HG02970 (cell line): ENCODE data around the gene PARD6G.

ENCODE experiments used
- ATAC-seq: cut with Tn5 transposase; IDR thresholded peaks from one replicate; pipeline ENCODE4 v1.9.1; 2021; ENCODE audit warnings: mild to moderate bottlenecking, moderate library complexity, moderate number of reproducible peaks; ENCODE audit not compliant: unreplicated experiment, low FRiP score

PARD6G gene

DNA sequence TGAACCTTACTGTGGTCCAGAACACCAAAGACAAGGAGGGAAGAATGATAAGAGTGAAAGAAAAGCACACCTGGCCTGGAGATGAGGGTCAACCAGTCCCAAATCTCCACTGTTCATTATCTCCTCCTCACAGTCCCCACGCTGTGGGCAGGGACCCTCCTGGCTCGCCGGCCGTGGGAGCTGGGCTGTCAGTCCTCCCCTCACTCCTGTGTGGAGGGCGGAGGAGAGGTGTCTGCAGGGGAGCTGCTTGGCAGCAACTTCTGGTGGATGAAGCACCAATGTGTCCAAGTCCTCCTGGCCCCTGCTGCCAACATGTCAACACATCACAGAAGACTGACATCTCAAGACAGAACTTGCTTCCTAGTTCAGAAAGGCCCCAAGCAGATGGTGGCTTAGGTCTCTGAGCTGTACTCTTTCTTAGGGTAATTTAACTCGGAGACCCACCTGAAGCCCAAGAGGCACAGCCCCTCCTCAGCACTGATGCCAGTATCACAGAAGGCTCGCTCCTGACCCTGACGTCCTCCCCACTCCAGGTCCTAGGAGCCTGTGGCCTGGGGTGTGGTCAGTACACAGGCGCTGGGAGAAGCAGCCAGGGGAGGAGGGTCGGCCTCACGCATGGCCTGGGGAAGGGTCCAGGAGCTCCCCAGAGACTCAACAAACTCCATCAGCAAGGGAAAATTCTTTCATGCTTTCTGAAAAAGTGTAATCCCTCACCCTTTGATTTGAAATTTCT is 54.5 kb downstream of the PARD6G start:
- ATAC-seq, result no peak

DNA sequence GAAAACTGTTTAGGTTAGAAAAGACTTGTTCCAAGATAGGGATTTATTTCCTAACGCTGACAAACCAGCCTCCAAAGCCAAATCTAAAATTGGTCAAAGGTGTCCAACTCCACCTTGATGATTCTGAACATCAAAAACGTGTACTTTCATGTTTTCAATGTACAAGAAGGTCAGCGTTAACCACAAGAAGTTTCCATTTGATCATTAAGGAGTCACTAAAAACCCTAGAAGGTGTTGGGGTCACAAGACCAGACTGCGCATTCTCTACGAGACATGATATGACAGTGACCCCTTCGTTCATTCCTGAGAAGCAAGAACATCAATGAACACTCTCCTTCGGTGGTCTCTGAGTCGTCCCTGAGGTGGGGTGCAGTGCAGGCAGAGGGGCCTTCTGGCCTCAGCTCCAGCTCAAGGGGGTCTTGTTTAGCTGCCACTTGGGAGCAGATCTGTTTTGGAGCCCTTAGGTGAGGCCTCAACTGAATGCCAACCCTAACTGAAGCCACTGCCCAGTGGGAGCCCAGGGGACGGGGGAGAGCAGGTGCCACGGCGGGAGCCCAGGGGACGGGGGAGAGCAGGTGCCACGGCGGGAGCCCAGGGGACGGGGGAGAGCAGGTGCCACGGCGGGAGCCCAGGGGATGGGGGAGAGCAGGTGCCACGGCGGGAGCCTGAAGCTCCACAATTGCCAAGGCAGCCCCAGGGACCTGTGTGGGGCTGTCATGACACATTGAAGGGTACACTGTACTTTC is 55.2 kb downstream of the PARD6G start:
- no peak for ATAC-seq

DNA sequence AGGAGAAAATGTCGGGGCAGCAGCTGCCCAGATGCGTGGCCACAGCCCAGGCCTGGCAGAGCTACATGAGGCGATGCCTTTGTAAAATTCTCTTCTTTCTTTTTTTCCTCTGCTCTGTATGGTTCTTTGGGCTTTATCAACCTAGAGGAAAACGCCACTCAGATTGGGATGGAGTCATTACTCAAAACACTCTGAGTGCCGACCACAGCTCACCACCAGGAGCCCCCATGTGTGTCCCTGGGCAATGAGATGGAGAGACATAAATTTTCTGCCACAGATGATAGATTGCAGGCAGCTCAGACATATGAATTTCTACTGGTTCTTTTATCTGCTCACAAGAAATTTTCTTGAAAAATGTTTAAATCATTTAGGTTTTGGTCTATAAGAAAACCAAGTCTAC is 56.0 kb downstream of the PARD6G start:
- ATAC-seq, result no peak

DNA sequence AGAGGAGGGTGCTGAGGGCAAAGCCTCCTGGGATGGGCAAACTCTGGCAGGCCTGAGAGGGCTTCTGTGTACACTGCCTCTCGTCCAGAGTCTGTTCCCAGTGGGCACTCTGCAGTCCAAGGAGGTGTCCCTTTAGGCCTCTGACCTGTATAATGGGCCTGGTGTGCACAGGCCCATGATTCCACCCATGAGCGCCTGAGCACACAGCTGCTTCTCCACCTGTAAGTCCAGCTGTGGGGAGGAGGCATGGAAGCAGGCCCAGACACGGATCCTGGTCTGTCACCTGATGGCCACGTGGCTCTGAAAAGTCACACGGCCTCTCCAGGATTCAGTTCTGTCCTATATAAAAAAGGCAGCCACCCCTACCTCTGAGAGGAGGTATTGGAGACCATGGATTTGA is 57.0 kb downstream of the PARD6G start:
- ATAC-seq, result no peak

DNA sequence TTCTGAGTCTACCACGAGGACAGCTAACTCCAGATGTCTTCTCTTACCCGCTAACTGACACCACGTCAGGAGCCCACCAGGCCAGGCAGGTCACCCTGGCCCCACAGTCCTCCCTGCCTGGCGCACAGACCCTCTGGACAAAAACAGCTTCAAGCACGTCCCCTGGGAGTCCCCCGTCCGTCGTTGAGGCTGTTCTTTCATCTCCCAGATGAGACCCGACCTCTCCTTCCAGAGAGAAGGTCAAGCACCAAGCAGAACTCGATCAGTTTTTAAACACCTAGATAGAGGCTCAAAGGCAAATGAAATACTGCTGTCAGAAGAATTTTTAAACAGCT is 57.8 kb downstream of the PARD6G start:
- ATAC-seq, result no peak

DNA sequence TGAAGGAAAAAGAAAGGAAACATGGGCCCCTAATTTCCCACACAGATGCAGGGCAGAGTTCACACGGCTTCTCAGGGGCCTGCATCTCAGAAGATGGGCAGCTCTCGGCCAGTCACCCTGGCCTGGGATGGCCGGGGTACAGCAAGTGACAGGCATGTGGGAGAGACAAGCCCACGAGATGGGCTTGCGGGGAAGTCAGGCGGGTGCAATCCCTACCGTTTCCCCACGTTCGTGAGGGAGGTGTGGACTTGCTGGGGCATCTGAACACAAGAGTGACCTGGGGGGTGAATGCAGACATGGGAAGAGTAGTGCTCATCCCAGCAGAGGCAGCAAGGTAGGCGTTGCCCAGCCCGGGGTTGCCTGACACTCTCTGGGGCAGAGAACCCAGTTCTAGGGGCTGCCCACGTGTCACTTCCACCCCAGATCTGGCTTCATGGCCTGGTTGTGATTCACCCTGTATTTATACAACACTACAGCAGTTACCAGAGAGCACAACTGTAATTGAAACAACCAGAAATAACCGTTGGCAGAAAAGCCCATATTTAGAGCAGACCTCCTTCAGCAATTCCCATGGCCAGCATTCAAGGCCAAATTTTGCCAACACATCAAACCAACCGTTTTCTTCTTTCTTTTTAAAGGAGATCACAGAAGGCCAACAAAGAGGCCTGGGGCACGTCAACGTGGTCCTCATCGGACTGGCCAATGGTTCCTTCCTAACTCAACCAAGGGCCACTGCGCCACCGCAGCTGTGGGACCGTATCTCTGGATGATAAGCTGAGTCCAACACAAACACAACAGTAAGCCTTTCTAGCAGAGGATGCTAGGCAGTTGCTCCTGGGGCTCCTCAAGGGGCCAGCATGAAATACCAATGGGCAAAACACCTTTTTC is 58.4 kb downstream of the PARD6G start:
- no peak for ATAC-seq

DNA sequence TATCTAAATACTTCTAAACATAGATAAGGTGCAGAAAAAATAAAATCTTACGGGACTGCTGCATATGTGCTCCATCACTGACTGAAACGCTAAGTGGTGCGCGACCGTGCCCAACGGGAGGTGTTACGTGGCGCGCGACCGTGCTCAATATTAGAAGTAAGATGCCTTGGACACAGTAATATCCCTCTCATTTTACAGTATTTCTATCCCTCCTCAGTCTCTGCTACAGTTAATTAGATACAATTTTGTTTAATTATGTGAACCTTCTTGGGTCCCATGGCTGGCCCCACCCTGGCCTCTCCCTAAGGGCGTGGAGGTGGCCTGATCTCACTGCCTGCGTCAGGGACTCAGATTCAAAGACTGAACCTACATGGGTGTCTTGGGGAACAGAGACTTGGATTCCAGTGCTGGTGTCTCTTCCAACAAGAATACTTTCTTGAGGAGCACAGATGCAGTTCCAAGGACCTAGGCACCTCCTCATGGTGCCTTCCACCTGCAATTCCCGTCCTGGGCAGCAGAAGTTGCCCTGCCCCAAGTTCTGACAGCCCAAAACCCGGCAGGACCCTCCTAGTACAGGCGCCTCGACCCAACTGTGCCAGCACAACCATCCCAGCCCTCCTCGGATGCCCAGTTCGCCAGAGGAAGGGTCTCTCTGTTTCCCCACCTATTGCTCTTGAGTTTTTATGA is 59.2 kb downstream of the PARD6G start:
- ATAC-seq, result no peak

DNA sequence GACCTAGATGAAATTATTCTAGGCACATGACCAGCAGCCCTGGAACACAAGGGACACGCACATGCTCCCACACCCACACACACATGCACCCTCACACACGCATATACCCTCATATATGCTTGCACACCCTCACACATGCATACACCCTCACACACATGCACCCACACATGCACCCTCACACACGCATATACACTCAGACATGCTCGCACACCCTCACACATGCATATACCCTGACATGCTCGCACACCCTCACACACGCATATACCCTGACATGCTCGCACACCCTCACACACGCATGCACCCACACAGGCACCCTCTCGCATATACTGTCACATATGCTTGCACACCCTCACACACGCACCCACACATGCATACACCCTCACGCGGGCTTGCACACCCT is 61.8 kb downstream of the PARD6G start:
- no peak for ATAC-seq

DNA sequence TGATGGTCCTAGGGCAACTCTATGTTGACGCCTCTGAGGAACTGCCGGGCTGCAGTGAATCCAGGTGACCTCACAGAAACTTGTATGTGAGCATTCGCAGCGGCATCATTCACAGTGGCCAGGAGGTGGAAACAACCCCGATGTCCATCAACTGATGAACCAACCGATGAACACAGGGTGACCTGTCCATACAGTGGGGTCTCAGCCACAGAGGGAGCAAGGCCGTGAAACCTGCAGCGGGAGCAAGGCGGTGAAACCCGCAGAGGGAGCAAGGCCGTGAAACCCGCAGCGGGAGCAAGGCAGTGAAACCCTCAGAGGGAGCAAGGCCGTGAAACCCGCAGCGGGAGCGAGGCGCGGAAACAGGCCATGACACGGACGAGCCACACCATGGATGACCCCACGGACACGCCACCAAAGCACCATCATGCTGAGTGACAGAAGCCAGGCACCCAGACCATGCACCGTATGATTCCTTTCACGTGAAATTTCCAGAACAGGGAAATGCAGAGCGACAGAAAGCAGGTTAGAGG is 63.0 kb downstream of the PARD6G start:
- no peak for ATAC-seq

DNA sequence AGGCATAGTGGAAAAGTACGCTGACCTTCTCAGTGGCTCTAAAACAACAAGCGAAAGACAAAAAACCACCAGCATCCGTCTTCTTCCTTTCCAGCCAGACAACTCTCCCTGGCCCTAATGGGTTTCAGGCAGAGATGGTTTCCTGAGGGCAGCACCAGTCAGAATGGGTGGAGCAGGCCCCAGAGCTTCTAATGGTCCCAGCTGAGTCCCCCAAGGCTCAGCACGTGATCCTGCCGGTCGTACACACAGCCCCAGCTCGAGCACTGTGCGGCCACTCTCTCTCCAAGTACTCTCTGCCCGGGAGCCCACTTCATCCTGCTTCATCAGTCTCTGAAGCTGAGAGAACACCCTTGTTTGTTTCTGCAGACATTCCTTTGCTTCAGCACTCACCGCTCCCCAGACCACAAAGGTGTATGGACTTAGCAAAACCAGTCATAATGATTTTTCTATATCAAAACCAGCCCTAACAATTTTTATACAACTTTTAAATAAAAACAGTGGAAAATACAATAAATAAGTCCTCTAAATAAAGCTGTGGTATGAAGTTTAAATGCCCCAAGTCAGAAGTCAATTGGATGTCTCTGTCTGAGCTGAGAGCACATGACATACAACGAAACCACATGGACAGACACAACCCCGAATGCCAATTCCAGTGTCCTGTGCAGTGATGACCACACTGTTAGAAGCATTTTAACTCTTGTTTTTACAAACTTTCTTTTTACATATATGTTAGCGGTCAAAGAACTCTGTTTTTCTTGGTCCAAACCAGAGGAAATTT is 63.9 kb downstream of the PARD6G start:
- ATAC-seq, result no peak

DNA sequence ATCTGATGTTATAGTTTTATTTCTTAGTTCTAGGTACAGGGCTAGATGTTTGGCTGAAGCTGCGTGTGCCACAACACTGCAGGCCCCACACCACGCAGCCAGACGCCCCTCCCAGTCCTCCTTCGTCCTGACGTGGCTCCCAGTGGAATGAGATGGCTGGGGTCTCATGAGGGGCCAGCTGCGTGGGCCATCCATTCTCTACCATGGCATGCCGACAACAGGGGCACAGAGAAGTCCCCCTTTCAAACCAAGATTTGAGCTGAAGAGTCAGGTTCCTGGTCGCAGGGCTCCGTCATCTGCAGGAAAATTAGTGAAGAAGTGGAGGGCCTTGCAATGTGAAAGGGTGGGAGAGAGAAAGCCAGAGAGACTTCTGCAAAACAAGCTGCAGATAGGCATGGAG is 64.5 kb downstream of the PARD6G start:
- ATAC-seq, result no peak

DNA sequence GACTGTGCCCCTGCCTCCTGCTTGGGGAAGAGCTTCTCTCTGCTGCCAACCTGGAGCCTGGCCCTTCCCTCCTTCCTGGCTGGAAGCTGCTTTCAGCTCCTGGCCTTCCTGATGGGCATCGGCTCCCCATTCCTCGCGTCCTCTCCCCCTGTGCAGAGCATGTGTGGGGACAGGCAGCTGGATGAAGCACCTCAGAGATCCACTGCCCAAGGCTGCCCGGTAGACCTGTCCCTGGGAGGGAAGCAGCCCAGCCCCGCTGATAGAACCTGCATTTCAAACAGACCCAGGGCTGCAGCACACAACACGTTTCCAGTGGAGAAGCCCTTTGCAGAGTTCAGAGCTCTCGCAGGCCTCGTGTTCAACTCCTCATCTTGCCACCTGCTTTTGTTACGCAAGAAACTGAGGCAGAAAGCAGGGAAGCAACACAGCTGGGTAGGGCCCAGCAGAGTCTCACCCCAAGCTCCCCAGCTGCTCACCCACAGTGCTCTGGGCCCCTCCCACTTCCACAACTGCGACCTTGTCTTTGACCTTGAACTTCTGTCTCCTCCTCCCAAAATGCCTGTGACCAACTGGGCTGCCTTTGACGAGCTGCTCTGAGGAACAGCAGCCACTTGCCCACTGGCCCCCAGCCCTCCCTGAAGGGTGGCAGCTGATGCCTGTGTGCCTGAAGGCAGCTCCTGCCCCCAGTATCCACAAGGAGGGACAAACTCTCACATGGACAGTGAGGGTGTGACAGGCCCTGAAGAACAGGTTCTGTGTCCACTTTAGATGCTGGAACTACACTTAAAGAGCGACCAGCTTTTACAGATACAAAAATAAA is 65.5 kb downstream of the PARD6G start:
- ATAC-seq, result no peak

DNA sequence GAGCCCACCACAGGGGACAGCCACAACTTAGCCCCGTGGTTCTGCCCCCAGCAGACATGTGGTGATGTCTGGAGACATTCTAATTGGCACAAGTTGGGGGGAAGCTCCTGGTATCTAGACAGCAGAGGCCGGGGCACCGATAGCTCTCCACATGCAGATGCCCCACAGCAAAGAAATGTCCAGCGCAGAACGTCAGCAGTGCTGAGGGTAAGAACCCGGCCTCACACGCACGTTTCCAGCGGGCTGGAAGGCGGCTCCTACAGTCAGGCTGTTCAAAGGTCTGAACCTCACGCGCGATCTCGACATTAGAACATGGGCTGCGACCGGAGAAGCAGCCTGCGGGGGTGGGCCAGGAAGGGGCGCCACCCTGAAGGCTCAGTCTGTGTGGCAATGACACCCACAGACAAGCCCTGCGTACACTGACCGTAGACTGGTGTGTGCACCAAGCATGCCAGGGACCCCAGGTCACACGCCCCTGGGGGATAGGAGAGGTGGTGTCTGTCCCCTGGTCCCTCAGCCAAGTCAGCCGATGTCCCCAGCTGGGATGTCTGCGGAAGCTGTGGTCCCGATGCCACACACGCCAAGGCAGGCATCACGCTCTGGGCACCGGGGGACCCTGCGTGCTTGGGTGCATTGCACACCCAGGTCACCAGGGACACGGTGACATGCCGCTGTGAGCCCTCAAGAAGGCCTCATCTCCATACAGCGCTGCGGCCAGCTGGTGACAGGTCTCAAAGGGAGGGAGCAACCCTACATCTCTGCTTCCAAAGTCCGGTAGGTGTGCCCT is 66.3 kb downstream of the PARD6G start:
- no peak for ATAC-seq

DNA sequence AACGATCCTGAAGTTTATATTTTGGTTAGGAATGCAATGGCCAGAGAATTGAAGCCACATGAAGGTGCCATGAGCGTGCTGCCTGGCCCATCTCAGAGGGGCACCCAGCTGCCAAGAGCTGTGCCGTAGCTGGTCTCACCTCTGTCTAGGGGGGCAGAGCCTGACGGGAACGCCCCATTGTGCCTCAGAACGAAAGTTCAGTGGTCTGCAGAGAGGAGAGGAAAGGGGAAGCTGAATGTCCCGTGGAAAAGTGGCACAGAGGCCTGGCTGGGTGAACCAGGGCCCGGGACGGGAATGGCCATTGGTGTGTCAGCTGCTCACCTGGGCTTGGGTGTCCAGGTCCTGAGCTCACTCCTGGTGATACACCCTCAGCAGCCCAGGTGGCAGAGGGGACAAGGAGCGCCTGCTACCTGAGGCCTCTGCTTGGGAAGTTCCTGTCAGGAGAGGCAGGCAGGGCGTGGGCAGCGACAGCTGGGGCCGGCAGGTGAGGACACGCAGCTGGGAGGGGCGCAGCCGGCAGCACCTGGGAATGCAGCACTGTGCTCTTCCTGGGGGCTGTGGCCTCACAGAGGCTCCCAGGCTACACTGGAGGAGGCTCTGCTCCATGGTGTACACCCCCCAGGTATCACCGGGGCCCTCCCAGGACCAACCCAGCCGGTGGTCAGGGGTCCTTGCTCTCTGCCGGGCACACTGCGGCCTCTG is 67.3 kb downstream of the PARD6G start:
- ATAC-seq, result no peak

DNA sequence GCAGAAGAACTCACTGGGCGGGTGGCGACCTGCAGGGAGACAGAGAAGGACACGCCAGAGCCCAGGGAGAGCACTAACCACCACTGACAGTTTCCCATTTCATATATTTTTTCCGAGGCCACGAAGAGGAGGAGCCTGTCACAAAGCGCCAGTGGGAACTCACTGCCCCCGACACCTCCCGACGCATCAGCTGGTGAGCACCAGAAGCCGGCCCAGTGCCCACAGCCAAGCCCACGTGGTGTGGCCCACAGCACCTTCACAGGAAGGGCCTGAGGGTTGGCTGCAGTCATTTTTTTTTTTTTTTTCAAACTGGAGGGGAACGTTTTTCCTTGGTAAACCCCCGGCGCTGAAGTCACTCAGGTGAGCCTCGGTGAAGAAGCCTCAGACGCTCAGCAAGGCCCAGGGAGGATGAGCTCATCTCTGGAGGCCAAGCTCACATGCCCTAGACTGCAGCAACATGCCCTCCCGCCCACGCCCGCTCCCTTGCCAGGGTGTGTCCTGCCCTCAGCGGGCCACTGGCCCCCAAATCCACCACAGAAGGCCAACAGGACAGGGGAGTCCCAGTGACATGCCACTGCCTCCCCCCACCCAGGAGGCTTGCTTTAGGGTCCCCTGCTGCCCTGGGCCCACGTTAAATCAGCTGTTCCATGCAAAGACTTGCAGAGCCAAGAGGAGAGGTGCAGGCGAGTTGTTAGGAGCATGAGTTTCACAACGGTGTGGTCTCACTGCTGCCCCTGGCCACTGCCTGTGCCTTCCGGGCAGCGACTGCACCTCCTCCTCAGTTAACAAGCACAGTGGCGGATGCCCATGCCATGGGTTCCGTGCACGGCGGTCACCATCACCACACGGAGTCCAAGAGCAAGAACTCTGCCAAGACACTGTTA is 68.1 kb downstream of the PARD6G start:
- no peak for ATAC-seq

DNA sequence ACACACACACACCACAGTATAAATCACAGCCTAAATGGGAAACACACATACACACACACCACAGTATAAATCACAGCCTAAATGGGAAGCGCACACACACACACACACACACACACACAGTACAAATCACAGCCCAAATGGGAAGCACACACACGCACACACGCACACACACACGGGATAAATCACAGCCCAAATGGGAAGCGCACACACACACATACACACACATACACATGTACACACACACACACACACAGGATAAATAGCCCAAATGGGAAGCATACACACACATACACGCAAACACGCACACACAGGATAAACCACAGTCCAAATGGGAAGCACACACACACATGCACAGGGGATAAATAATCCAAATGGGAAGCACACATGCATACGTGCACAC is 70.2 kb downstream of the PARD6G start:
- no peak for ATAC-seq
